Neural cell (in vitro differentiated cells): ENCODE measurements around the gene ITPKB. TPM values are rescaled to one million over a fixed set of nuclear protein-coding genes. Genes with fewer than 3 reads are reported as not detected.

Experiments used
- H2AFZ ChIP-seq: fragments of 200-600, 300-800 bp; sonication (generic), shearing (Covaris generic); 2 replicates; pipeline ENCODE4 v1.6.0; 2014; ENCODE audit warnings: low read depth, mild to moderate bottlenecking, antibody characterized with exemption, low read length, moderate library complexity
- H3F3A ChIP-seq: fragments of 200-600 bp; shearing (Covaris generic); 2 replicates; pipeline ENCODE4 v1.6.1; 2016; ENCODE audit warnings: mild to moderate bottlenecking, moderate library complexity, mixed read lengths, antibody characterized with exemption, low read length; ENCODE audit not compliant: insufficient read depth, poor library complexity, severe bottlenecking
- H3K27ac ChIP-seq: fragments of 200-600, 300-800 bp; sonication (generic), shearing (Covaris generic); 2 replicates; pipeline ENCODE4 v1.5.1; 2014; ENCODE audit warnings: mild to moderate bottlenecking, low read length, moderate library complexity
- H3K27me3 ChIP-seq: fragments of 300-800, 200-600 bp; sonication (generic), shearing (Covaris generic); 2 replicates; pipeline ENCODE4 v1.6.0; 2014; ENCODE audit warnings: mild to moderate bottlenecking, low read depth, low read length, moderate library complexity; ENCODE audit not compliant: insufficient read depth
- H3K36me3 ChIP-seq: fragments of 300-800, 200-600 bp; sonication (generic), shearing (Covaris generic); 2 replicates; pipeline ENCODE4 v1.5.1; 2014; ENCODE audit warnings: mild to moderate bottlenecking, antibody characterized with exemption, low read length, moderate library complexity; ENCODE audit not compliant: insufficient read depth
- H3K4me2 ChIP-seq: fragments of 300-800, 200-600 bp; sonication (generic), shearing (Covaris generic); 2 replicates; pipeline ENCODE4 v1.6.0; 2014; ENCODE audit warnings: mild to moderate bottlenecking, low read length
- H3K4me3 ChIP-seq: fragments of 300-800, 200-600 bp; sonication (generic), shearing (Covaris generic); 2 replicates; pipeline ENCODE4 v1.5.1; 2014; ENCODE audit warnings: mild to moderate bottlenecking, low read length, moderate library complexity
- H3K79me2 ChIP-seq: fragments of 200-600 bp; shearing (Covaris generic); replicated peaks from 2 replicates; pipeline ENCODE4 v1.6.0; 2014; ENCODE audit warnings: mild to moderate bottlenecking, low read length, moderate library complexity; ENCODE audit not compliant: insufficient read depth
- H3K9ac ChIP-seq: fragments of 300-800, 200-600 bp; sonication (generic), shearing (Covaris generic); 2 replicates; pipeline ENCODE4 v1.6.1; 2016; ENCODE audit warnings: mild to moderate bottlenecking, low read length, mixed read lengths
- H3K9me2 ChIP-seq: fragments of 200-600 bp; shearing (Covaris generic); 2 replicates; pipeline ENCODE4 v1.6.1; 2016; ENCODE audit warnings: mild to moderate bottlenecking, low read length, mixed read lengths; ENCODE audit not compliant: insufficient read depth
- H3K9me3 ChIP-seq: fragments of 200-600, 300-800 bp; sonication (generic), shearing (Covaris generic); 2 replicates; pipeline ENCODE4 v1.6.1; 2016; ENCODE audit warnings: mild to moderate bottlenecking, mixed run types, low read length, moderate library complexity, mixed read lengths
- H4K20me1 ChIP-seq: fragments of 200-600 bp; shearing (Covaris generic); 2 replicates; pipeline ENCODE4 v1.6.1; 2016; ENCODE audit warnings: mild to moderate bottlenecking, mixed run types; ENCODE audit not compliant: insufficient read depth
- CTCF ChIP-seq: fragments of 450-650 bp; IDR thresholded peaks from 2 replicates; pipeline ENCODE4 v1.5.1; 2014; ENCODE audit warnings: antibody characterized with exemption, mild to moderate bottlenecking, moderate library complexity; ENCODE audit not compliant: poor library complexity, severe bottlenecking
- EP300 ChIP-seq: fragments of 450-650 bp; conservative IDR thresholded peaks from 2 replicates; pipeline ENCODE4 v1.6.1; 2014; ENCODE audit warnings: antibody characterized with exemption, mild to moderate bottlenecking, moderate library complexity; ENCODE audit not compliant: poor library complexity, severe bottlenecking
- EZH2 ChIP-seq: fragments of 200-600, 300-800 bp; shearing (Covaris generic), sonication (generic); IDR thresholded peaks from 2 replicates; pipeline ENCODE4 v1.6.1; 2014; ENCODE audit warnings: antibody characterized with exemption, low read length, borderline replicate concordance, mild to moderate bottlenecking; ENCODE audit not compliant: insufficient read depth, poor library complexity, severe bottlenecking
- MXI1 ChIP-seq: fragments of 450-650 bp; conservative IDR thresholded peaks from 2 replicates; pipeline ENCODE4 v1.6.1; 2014; ENCODE audit warnings: antibody characterized with exemption, mild to moderate bottlenecking; ENCODE audit not compliant: poor library complexity, severe bottlenecking
- POLR2AphosphoS5 ChIP-seq: IDR thresholded peaks from 2 replicates; pipeline ENCODE4 v1.6.1; 2012
- RAD21 ChIP-seq: fragments of 450-650 bp; conservative IDR thresholded peaks from 2 replicates; pipeline ENCODE4 v1.6.1; 2014; ENCODE audit warnings: antibody characterized with exemption, mild to moderate bottlenecking, moderate library complexity
- SMC3 ChIP-seq: fragments of 450-650 bp; conservative IDR thresholded peaks from 2 replicates; pipeline ENCODE4 v1.6.1; 2014; ENCODE audit warnings: antibody characterized with exemption, mild to moderate bottlenecking, moderate library complexity; ENCODE audit not compliant: poor library complexity
- TAF1 ChIP-seq: IDR thresholded peaks from 2 replicates; pipeline ENCODE4 v1.6.1; 2012; ENCODE audit warnings: low read depth
- polyA plus RNA-seq: library from polyadenylated mRNA; depleted of rRNA; stranded (reverse); fragments of >200 nt; gene quantifications from 2 replicates; pipeline ENCODE4 v1.2.3, GENCODE V29; 2014
- TF ChIP-seq, protein P1 (sequence below): IDR thresholded peaks from 2 replicates; pipeline ENCODE4 v1.6.1; 2012; ENCODE audit warnings: borderline replicate concordance

Gene ITPKB
- polyA plus RNA-seq, 1 donor from 2014 or later, result 0.19 TPM

DNA sequence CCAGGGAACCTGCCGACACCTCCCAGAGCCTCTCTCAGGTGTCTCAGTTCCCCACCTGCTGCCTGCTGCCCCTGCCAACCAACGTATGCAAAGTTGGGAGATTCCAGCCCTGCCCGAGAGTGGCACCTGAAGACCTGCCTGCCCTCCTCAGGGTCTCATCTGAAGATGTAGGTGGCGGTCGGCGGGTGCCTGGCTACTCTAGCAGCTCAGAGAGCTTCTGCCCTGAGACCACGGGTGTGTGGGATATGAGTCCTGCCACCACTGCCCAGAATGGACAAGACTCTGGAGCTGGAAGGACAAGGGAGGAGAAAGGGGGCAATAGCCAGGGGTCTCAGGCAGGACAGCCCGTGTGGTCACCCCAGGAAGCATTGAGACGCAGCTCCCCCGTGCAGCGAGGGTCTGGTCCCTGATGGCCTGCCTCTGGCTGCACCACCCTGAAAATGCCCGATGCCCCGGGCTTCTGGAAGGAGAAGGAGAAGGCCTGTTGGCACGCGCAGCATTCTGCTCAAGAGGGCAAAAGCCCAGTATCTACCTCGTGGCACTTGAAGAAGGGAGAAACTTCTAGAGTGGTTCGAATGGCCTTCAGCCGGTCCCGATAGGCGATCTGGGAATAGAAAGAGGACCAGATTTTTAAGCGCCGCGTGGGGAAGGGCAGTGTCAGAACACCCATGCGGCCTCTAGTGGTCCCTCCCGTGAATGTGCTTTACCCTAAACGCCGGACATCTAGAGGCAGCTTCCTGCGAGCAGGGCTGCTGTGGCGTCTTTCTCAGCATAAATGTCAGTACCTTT is 101.7 kb downstream of the ITPKB start:
- Histone ChIP-seq H3K36me3 (no peaks in the 10 kb centered on the region), H4K20me1 (no peaks in the 10 kb centered on the region), H3K27ac (no peak overlapping the region), H2AFZ (no peak overlapping the region), H3K4me3 (no peak overlapping the region), H3K27me3 (no peaks in the 10 kb centered on the region), H3K9ac (no peak overlapping the region), H3K79me2 (no peaks in the 10 kb centered on the region), H3K9me2 (no peaks in the 10 kb centered on the region), H3K4me2 (no peak overlapping the region), H3F3A (no peaks in the 10 kb centered on the region), H3K9me3 (no peaks in the 10 kb centered on the region)
- TF ChIP-seq MXI1, result no peak
- no peak for TF ChIP-seq POLR2AphosphoS5
- TF ChIP-seq EP300, result no peak
- TF ChIP-seq CTCF, result no peak
- TF ChIP-seq EZH2, result no peak
- no peak for TF ChIP-seq SMC3
- no peak for TF ChIP-seq RAD21
- TF ChIP-seq, protein P1, sequence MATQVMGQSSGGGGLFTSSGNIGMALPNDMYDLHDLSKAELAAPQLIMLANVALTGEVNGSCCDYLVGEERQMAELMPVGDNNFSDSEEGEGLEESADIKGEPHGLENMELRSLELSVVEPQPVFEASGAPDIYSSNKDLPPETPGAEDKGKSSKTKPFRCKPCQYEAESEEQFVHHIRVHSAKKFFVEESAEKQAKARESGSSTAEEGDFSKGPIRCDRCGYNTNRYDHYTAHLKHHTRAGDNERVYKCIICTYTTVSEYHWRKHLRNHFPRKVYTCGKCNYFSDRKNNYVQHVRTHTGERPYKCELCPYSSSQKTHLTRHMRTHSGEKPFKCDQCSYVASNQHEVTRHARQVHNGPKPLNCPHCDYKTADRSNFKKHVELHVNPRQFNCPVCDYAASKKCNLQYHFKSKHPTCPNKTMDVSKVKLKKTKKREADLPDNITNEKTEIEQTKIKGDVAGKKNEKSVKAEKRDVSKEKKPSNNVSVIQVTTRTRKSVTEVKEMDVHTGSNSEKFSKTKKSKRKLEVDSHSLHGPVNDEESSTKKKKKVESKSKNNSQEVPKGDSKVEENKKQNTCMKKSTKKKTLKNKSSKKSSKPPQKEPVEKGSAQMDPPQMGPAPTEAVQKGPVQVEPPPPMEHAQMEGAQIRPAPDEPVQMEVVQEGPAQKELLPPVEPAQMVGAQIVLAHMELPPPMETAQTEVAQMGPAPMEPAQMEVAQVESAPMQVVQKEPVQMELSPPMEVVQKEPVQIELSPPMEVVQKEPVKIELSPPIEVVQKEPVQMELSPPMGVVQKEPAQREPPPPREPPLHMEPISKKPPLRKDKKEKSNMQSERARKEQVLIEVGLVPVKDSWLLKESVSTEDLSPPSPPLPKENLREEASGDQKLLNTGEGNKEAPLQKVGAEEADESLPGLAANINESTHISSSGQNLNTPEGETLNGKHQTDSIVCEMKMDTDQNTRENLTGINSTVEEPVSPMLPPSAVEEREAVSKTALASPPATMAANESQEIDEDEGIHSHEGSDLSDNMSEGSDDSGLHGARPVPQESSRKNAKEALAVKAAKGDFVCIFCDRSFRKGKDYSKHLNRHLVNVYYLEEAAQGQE, result no peak
- TF ChIP-seq TAF1, result no peak

GRCh38 chr1:226636847-226637096 is 102.3 kb downstream of the ITPKB start:
- Histone ChIP-seq H3K4me3 (no peak overlapping the region), H3K9me2 (no peaks in the 10 kb centered on the region), H3K27ac (no peak overlapping the region)

More at GRCh38 chr1:226636847-226637096, 102.3 kb downstream of the ITPKB start:
- H3K27me3 ChIP-seq, result no peaks in the 10 kb centered on the region
- no peak overlapping the region for H3K9ac ChIP-seq
- H2AFZ ChIP-seq, result no peak overlapping the region
- H3F3A ChIP-seq, result no peaks in the 10 kb centered on the region
- H3K79me2 ChIP-seq, result no peaks in the 10 kb centered on the region
- TF ChIP-seq EZH2, result no peak
- TF ChIP-seq EP300, result no peak
- TF ChIP-seq RAD21, result no peak
- no peaks in the 10 kb centered on the region for H3K36me3 ChIP-seq
- no peak overlapping the region for H3K4me2 ChIP-seq
- H4K20me1 ChIP-seq, result no peaks in the 10 kb centered on the region
- H3K9me3 ChIP-seq, result no peaks in the 10 kb centered on the region
